ENCODE measurements around the gene TNK1. TPM values are rescaled to one million over a fixed set of nuclear protein-coding genes. Genes with fewer than 3 reads are reported as not detected.
A peak's percentile ranks its signal among the peaks of the same experiment; 100 is the strongest.
"Not testable (repeated sequence)": the region's sequence is repeated elsewhere in the genome, so short reads cannot be mapped to it uniquely, and the experiment has no call there.

The TNK1 gene
- 9.3 TPM for total RNA-seq
- 7.6 TPM for polyA plus RNA-seq (ENCODE audit: insufficient read depth, low read depth, low replicate concordance)
- long read RNA-seq, donor 1, partial matches to known transcripts, result 27 of 133 reads
- long read RNA-seq, donor 1, other reads (novel, unspliced or antisense), result 106 of 133 reads
- long read RNA-seq, donor 2, result 0 reads
- long read RNA-seq, donor 3, result 0 reads
- long read RNA-seq, donor 4, partial matches to known transcripts, result 18 of 36 reads
- long read RNA-seq, donor 4, other reads (novel, unspliced or antisense), result 18 of 36 reads
- long read RNA-seq, donor 5, result 0 reads
- long read RNA-seq, donor 6, result 0 reads
- long read RNA-seq, donor 7, partial matches to known transcripts, result 7 of 8 reads
- long read RNA-seq, donor 7, other reads (novel, unspliced or antisense), result 1 of 8 reads
- long read RNA-seq, donor 8, result 0 reads
- long read RNA-seq, donor 9, result 0 reads
- long read RNA-seq, donor 10, partial matches to known transcripts, result 24 of 33 reads
- long read RNA-seq, donor 10, other reads (novel, unspliced or antisense), result 9 of 33 reads

DNA sequence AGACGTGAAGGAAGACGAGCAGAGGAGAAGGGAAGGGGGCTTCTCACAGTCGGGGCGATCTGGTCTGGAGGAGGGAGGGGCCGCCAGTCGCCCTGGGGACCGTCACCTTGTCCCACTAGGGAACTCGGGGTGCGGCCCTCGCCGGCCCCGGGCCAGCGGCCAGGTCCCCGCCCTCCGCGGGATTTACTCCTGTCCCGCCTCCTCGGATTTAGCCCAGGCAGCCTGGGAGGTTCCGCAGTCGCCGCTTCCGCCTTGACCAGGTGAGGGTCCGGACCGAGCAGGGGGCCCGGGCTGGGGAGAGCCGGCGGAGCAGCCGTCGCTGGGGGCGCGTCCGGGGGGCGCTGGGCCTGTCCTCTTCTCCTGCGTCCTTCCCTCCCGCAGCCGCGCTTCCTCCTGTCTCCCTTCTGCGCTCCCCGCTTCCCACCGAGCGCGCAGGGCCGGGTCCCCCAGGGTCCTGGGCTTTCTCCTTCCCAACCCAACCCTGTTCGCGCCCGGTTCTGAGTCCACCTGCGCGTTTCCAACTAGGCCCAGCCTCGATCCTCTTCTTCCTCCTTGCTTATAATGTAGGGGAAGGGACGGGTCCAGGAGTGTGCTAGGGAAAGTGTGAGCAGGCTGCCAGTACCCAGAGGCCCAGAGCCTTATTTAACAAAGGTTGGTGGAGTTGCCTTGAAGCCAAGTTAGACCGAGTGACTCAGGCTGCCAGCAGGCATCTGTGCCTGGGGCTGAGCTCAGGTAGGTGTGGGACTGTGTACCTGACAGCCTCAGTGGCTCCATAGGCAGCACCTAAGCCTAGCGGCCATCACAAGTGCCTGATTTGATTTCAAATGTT is at the start of gene TNK1:
TSS of gene TNK1 (plus strand) at position 235 of the 829 bp plus-strand sequence. CDS start 1,838 bp downstream, outside the sequence.
- DNase-seq, result peak; percentile 26 to 88 (median 57)
- Histone ChIP-seq H3K36me3 (ENCODE audit: control insufficient read depth in 2 of 3, insufficient read depth in 3 of 3, low read length in 3 of 3) (no peaks in the 10 kb centered on the region), H3K27me3 (ENCODE audit: control insufficient read depth, insufficient read depth, low read length) (peaks cover 5% of the 10 kb centered on the region), H3K9me3 (ENCODE audit: control insufficient read depth in 2 of 3, insufficient read depth in 1 of 3, low read length in 3 of 3) (no peaks in the 10 kb centered on the region), H3K9ac (ENCODE audit: low read length in 3 of 3) (peak within 1 kb of the TSS in 2 of 3 donors; percentile 8 to 48), H3K4me1 (ENCODE audit: control insufficient read depth in 2 of 3, insufficient read depth in 2 of 3, low read depth in 1 of 3, low read length in 3 of 3) (peaks cover 0 to 17% (median 10%) of the 10 kb centered on the region in 3 donors), H3K4me3 (ENCODE audit: low read length in 3 of 3) (peak within 1 kb of the TSS; percentile 9 to 75 (median 71)), H3K27ac (ENCODE audit: low read depth in 2 of 2, low read length in 2 of 2) (peak within 1 kb of the TSS; percentile 7 to 49)
- no peak for FAIRE-seq
- no peak for TF ChIP-seq CTCF (IDR thresholded peaks at IDR 0.05; ENCODE audit: borderline replicate concordance, extremely low read depth, insufficient read depth)
- intact Hi-C loops (cut with DNase I), result no loop called here

- Histone ChIP-seq H3K9me3 (ENCODE audit: control insufficient read depth in 2 of 3, insufficient read depth in 1 of 3, low read length in 3 of 3) (no peaks in the 10 kb centered on the region), H3K27ac (ENCODE audit: low read depth in 2 of 2, low read length in 2 of 2) (no peak overlapping the region), H3K4me1 (ENCODE audit: control insufficient read depth in 2 of 3, insufficient read depth in 2 of 3, low read depth in 1 of 3, low read length in 3 of 3) (peaks cover 0 to 17% (median 7%) of the 10 kb centered on the region in 3 donors), H3K36me3 (ENCODE audit: control insufficient read depth in 2 of 3, insufficient read depth in 3 of 3, low read length in 3 of 3) (no peaks in the 10 kb centered on the region), H3K27me3 (ENCODE audit: control insufficient read depth, insufficient read depth, low read length) (no peaks in the 10 kb centered on the region), H3K9ac (ENCODE audit: low read length in 3 of 3) (no peak overlapping the region), H3K4me3 (ENCODE audit: low read length in 3 of 3) (no peak overlapping the region)
- FAIRE-seq, result no peak
- intact Hi-C loops (cut with DNase I), result no loop called here
- no peak for DNase-seq
- no peak for TF ChIP-seq CTCF (IDR thresholded peaks at IDR 0.05; ENCODE audit: borderline replicate concordance, extremely low read depth, insufficient read depth)
These were observed 48.8 kb upstream of the TNK1 start for GRCh38 chr17:7332111-7332510.

DNA sequence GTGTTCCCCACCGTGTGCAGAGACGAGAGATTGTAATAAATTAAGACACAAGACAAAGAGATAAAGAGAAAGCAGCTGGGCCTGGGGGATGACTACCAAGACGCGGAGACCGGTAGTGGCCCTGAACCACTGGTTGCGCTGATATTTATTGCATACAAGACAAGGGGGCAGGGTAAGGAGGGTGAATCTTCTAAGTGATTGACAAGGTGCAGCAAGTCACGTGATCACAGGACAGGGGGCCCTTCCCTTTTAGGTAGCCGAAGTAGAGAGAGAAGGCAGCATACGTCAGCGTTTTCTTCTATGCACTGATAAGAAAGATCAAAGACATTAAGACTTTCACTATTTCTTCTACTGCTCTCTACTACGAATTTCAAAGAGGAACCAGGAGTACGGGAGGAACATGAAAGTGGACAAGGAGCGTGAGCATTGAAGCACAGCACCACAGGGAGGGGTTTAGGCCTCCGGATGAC is 48.3 kb upstream of the TNK1 start:
- H3K9me3 ChIP-seq (ENCODE audit: control insufficient read depth in 2 of 3, insufficient read depth in 1 of 3, low read length in 3 of 3); DNase-seq; H3K4me3 ChIP-seq (ENCODE audit: low read length in 3 of 3); H3K27me3 ChIP-seq (ENCODE audit: control insufficient read depth, insufficient read depth, low read length); intact Hi-C loops (cut with DNase I); H3K36me3 ChIP-seq (ENCODE audit: control insufficient read depth in 2 of 3, insufficient read depth in 3 of 3, low read length in 3 of 3); FAIRE-seq; H3K9ac ChIP-seq (ENCODE audit: low read length in 3 of 3); H3K27ac ChIP-seq (ENCODE audit: low read depth in 2 of 2, low read length in 2 of 2): not testable (repeated sequence)
- H3K4me1 ChIP-seq (ENCODE audit: control insufficient read depth in 2 of 3, insufficient read depth in 2 of 3, low read depth in 1 of 3, low read length in 3 of 3), result peaks cover 0 to 17% (median 7%) of the 10 kb centered on the region in 3 donors

Data from kidney (tissue), 22 donors.